GM12878 (cell line): ENCODE data around the gene NLRP7. TPM values are rescaled to one million over a fixed set of nuclear protein-coding genes. Genes with fewer than 3 reads are reported as not detected.

ENCODE experiments used
- ATAC-seq: fragments of 200-7000 bp; cut with Tn5 transposase; 3 replicates; pipeline ENCODE4 v1.9.1; 2020; ENCODE audit warnings: mild to moderate bottlenecking, moderate library complexity
- BruUV-seq: library from RNA; stranded (reverse); fragments of 400-500 nt; replicated peaks from 2 replicates; lab custom pipeline; 2021; lab: Mats Ljungman, UMichigan
- CTCF ChIA-PET: fragments of 300-600 bp; sonication (Branson Sonifier 250); formaldehyde crosslinking; extraction: SDS; loops from one replicate; lab custom pipeline; 2021; ENCODE audit warnings: inconsistent platforms; lab: Yijun Ruan, JAX
- POLR2A ChIA-PET: fragments of 350-600 bp; formaldehyde crosslinking; extraction: SDS; loops from one replicate; lab custom pipeline; 2021; ENCODE audit warnings: inconsistent platforms; lab: Charles Lee
- RAD21 ChIA-PET: fragments of 300-600 bp; sonication (Branson Sonifier 250); formaldehyde crosslinking; loops from one replicate; lab custom pipeline; 2023; ENCODE audit warnings: antibody characterized with exemption; ENCODE audit not compliant: unreplicated experiment; lab: Charles Lee
- SMC1A ChIA-PET: fragments of 300-600 bp; sonication (Branson Sonifier 250); formaldehyde crosslinking; loops from one replicate; lab custom pipeline; 2023; ENCODE audit not compliant: unreplicated experiment, uncharacterized antibody; lab: Charles Lee
- DNase-seq: peaks from one replicate; pipeline ENCODE4 v3.0.0-alpha.2; 2011; ENCODE audit warnings: low read depth, low spot score
- FAIRE-seq: peaks from 3 replicates; lab custom pipeline; 2011; peaks lifted over from hg19 to GRCh38; lab: Jason Lieb, UNC
- H2AFZ ChIP-seq: 2 replicates; pipeline ENCODE4 v1.6.0; 2011; ENCODE audit warnings: low read depth, low read length, control low read depth; ENCODE audit not compliant: control insufficient read depth
- H3K27ac ChIP-seq: 2 replicates; pipeline ENCODE4 v1.5.1; 2011; ENCODE audit warnings: control low read depth; ENCODE audit not compliant: control insufficient read depth, insufficient read depth
- H3K27me3 ChIP-seq, 2 experiments: replicated peaks in 1 of 2; 2 replicates each; pipeline versions ENCODE4 v1.6.0 to v1.6.1; 2011; ENCODE audit warnings: low read length in 1 of 2; ENCODE audit not compliant: control insufficient read depth in 2 of 2, insufficient read depth in 2 of 2
- H3K36me3 ChIP-seq, 2 experiments: 2 replicates each; pipeline ENCODE4 v1.5.1; 2011; ENCODE audit warnings: low read length in 1 of 2; ENCODE audit not compliant: control insufficient read depth in 2 of 2, insufficient read depth in 2 of 2
- H3K4me1 ChIP-seq: 2 replicates; pipeline ENCODE4 v1.6.1; 2011; ENCODE audit warnings: mild to moderate bottlenecking, low read length, moderate library complexity, mixed read lengths; ENCODE audit not compliant: control insufficient read depth, insufficient read depth
- H3K4me2 ChIP-seq: 2 replicates; pipeline ENCODE4 v1.6.0; 2011; ENCODE audit warnings: control low read depth; ENCODE audit not compliant: control insufficient read depth, insufficient read depth
- H3K4me3 ChIP-seq: fragments of 200-600 bp; sonication (generic); 2 replicates; pipeline ENCODE4 v1.5.1; 2016
- H3K79me2 ChIP-seq: 2 replicates; pipeline ENCODE4 v1.6.0; 2011; ENCODE audit warnings: low read length; ENCODE audit not compliant: control insufficient read depth, insufficient read depth
- H3K9ac ChIP-seq: 2 replicates; pipeline ENCODE4 v1.8.0; 2011; ENCODE audit warnings: low read length, control low read depth, mixed read lengths; ENCODE audit not compliant: control insufficient read depth, insufficient read depth
- H3K9me3 ChIP-seq: replicated peaks from 3 replicates; pipeline ENCODE4 v1.5.1; 2011; ENCODE audit warnings: mild to moderate bottlenecking, low read length; ENCODE audit not compliant: control insufficient read depth, insufficient read depth
- H4K20me1 ChIP-seq: 2 replicates; pipeline ENCODE4 v1.6.0; 2011; ENCODE audit not compliant: control insufficient read depth, insufficient read depth
- ATF3 ChIP-seq: IDR thresholded peaks from 2 replicates; pipeline ENCODE4 v1.6.1; 2011; ENCODE audit warnings: low read depth, mild to moderate bottlenecking, low read length, moderate library complexity, borderline replicate concordance; ENCODE audit errors: extremely low read depth
- BACH1 ChIP-seq: fragments of 450-650 bp; IDR thresholded peaks from 2 replicates; pipeline ENCODE4 v1.6.1; 2017; ENCODE audit warnings: mild to moderate bottlenecking, borderline replicate concordance
- FOXK2 ChIP-seq: fragments of 450-650 bp; IDR thresholded peaks from 2 replicates; pipeline ENCODE4 v1.6.1; 2017; ENCODE audit warnings: mild to moderate bottlenecking, moderate library complexity
- GABPA ChIP-seq: IDR thresholded peaks from 2 replicates; pipeline ENCODE4 v1.6.1; 2014; ENCODE audit warnings: antibody characterized with exemption, low read depth, mild to moderate bottlenecking, inconsistent platforms
- IKZF1 ChIP-seq: fragments of 450-650 bp; conservative IDR thresholded peaks from 2 replicates; pipeline ENCODE4 v1.6.1; 2017; ENCODE audit warnings: antibody characterized with exemption, mild to moderate bottlenecking
- IRF3 ChIP-seq: fragments of 450-650 bp; IDR thresholded peaks from 2 replicates; pipeline ENCODE4 v1.6.1; 2014; ENCODE audit warnings: mild to moderate bottlenecking
- LARP7 ChIP-seq: fragments of 450-650 bp; IDR thresholded peaks from 2 replicates; pipeline ENCODE4 v1.6.1; 2017; ENCODE audit warnings: mild to moderate bottlenecking
- NFYA ChIP-seq: IDR thresholded peaks from 2 replicates; pipeline ENCODE4 v1.6.1; 2011; ENCODE audit warnings: low read depth, mild to moderate bottlenecking, low read length, improper control_type of control experiment, borderline replicate concordance
- RELA ChIP-seq: fragments of 450-650 bp; IDR thresholded peaks from 2 replicates; pipeline ENCODE4 v1.8.0; 2014; ENCODE audit warnings: borderline replicate concordance; ENCODE audit not compliant: partially characterized antibody
- STAT1 ChIP-seq: fragments of 450-650 bp; conservative IDR thresholded peaks from 2 replicates; pipeline ENCODE4 v1.6.1; 2014; ENCODE audit warnings: antibody characterized with exemption, mild to moderate bottlenecking
- TARDBP ChIP-seq: IDR thresholded peaks from 2 replicates; pipeline ENCODE4 v1.6.1; 2016; ENCODE audit warnings: borderline replicate concordance
- USF1 ChIP-seq: IDR thresholded peaks from 2 replicates; pipeline ENCODE4 v1.6.1; 2011; ENCODE audit warnings: borderline replicate concordance, low read depth, mild to moderate bottlenecking, moderate library complexity, mixed read lengths, low read length; ENCODE audit not compliant: insufficient read depth; ENCODE audit errors: extremely low read length
- ZBTB11 ChIP-seq: fragments of 450-650 bp; formaldehyde crosslinking; IDR thresholded peaks from 2 replicates; pipeline ENCODE4 v1.5.0; 2022; ENCODE audit warnings: mild to moderate bottlenecking, missing genetic modification characterization
- ZBTB40 ChIP-seq: fragments of 450-650 bp; IDR thresholded peaks from 2 replicates; pipeline ENCODE4 v1.6.1; 2016; ENCODE audit warnings: mild to moderate bottlenecking, moderate library complexity, borderline replicate concordance
- ZNF217 ChIP-seq: fragments of 450-650 bp; IDR thresholded peaks from 2 replicates; pipeline ENCODE4 v1.6.1; 2017; ENCODE audit warnings: antibody characterized with exemption, mild to moderate bottlenecking
- ZNF622 ChIP-seq: fragments of 450-650 bp; IDR thresholded peaks from 2 replicates; pipeline ENCODE4 v1.6.1; 2017; ENCODE audit warnings: mild to moderate bottlenecking, inconsistent platforms
- WGBS: methylation state at CpG from one replicate; pipeline ENCODE4 v1.1.6; 2016; ENCODE audit warnings: low lambda C conversion rate; ENCODE audit not compliant: insufficient replicate concordance, insufficient coverage; ENCODE audit errors: missing lambda C conversion rate; 5-methylcytosine and 5-hydroxymethylcytosine counted together
- in situ Hi-C: fragments of 300-500 bp; cut with MboI; formaldehyde crosslinking; loops from 9 replicates; pipeline ENCODE4 v1.14.3; 2018; ENCODE audit warnings: mixed read lengths
- intact Hi-C: fragments of 100-400 bp; cut with micrococcal nuclease; formaldehyde crosslinking; loops from one replicate; pipeline ENCODE4 v1.14.2; 2022; ENCODE audit not compliant: unreplicated experiment
- polyA plus RNA-seq, 11 experiments: library from polyadenylated mRNA; depleted of rRNA in 4 of 11; unstranded in 6 of 11; stranded (reverse) in 5 of 11; fragments of >200 nt; fragmentation: Nextera tagmentation in 4 of 11; fragmentation: Illumina TruSeq in 1 of 11; extraction: Ambion mirVana in 4 of 11; extraction: Trizol in 1 of 11; gene quantifications; 1 replicate in 1 of 11; 2 replicates in 10 of 11; pipeline versions ENCODE4 v1.2.1 to v1.2.3, GENCODE V29; 2011 to 2016; ENCODE audit warnings: inconsistent platforms in 2 of 11, missing spikeins in 2 of 11, low read depth in 1 of 11
- total RNA-seq, 4 experiments: library from RNA; depleted of rRNA in 3 of 4; stranded (reverse); fragments of >200 nt in 3 of 4; fragmentation: Illumina TruSeq in 1 of 4; extraction: Trizol in 1 of 4; gene quantifications; 2 replicates each; pipeline versions ENCODE4 v1.2.1 to v1.2.3, GENCODE V29; 2013 to 2021

NLRP7 gene
- total and polyA plus RNA-seq, 10 of the 15 experiments (the other 5 are each of a cell fraction or from before 2014, with no cell fraction given): 0.08 to 3.4 (median 0.31) TPM

- Histone ChIP-seq H2AFZ (no peak overlapping the region), H4K20me1 (no peaks in the 10 kb centered on the region), H3K79me2 (no peaks in the 10 kb centered on the region), H3K4me3 (no peak overlapping the region), H3K4me1 (no peaks in the 10 kb centered on the region), H3K27ac (no peak overlapping the region), H3K27me3 (no peaks in the 10 kb centered on the region), H3K36me3 (no peaks in the 10 kb centered on the region), H3K4me2 (no peak overlapping the region), H3K9me3 (no peaks in the 10 kb centered on the region), H3K9ac (no peak overlapping the region)
- DNase-seq: no peak
- ATAC-seq: no peak
- SMC1A ChIA-PET: no interaction called here
- 69% methylated on average over 7 of the region's 7 CpGs for WGBS
- intact Hi-C loops (no loop called here), in situ Hi-C loops (no loop called here)
- no TSS peak for BruUV-seq
- no peak for FAIRE-seq
- POLR2A ChIA-PET: no interaction called here
- RAD21 ChIA-PET: no interaction called here
- CTCF ChIA-PET: no interaction called here
- TF ChIP-seq LARP7 (no peak), FOXK2 (no peak), ZBTB11 (no peak), ZBTB40 (no peak), IKZF1 (no peak), USF1 (no peak), IRF3 (no peak), RELA (no peak), ZNF622 (no peak), NFYA (no peak), GABPA (no peak), STAT1 (no peak), BACH1 (no peak), TARDBP (no peak), ZNF217 (no peak), ATF3 (no peak)
Observed at GRCh38 chr19:54893406-54893805, 53.9 kb downstream of the NLRP7 start.
